ENCODE measurements around the gene GPC5.

Gene GPC5

DNA sequence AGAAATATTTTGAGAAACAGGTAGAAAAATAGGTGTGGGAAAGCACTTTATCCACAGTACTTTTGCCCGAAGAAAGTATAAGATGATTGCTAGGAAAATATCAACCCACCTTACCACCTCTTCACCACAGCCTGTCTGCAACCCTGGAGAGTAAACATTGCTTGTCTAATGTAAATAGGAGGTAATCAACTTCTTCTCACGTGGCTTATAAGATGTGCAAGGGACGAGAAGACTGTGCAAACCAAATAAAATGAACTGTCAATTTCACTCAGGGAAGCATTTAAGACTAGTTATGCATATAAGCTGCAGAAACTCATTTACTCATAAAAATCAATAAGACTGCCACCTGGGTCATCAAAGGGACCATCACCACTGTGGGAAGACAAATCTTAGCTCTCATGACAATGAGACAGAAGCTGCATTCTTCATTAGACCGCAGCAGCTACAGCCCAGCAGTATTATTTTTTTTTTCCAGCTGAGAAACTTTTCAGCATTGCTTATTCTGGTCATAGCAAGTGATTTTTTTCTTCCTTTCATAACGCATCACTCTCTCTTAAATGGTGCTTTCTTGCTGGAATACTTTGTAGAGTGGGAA is 1020.5 kb downstream of the GPC5 start:
- no peak overlapping the region for H2BK5ac ChIP-seq (ENCODE audit: low read depth, low read length, poor library complexity)
- no peak overlapping the region for H3K14ac ChIP-seq (ENCODE audit: low read length)
- no peak overlapping the region for H3K27ac ChIP-seq (ENCODE audit: low read depth, low read length)
- no peak overlapping the region for H3K9ac ChIP-seq (ENCODE audit: low read length)
- DNase-seq = no peak
- no peaks in the 10 kb centered on the region for H3K79me2 ChIP-seq (ENCODE audit: control insufficient read depth, insufficient read depth, low read length, poor library complexity)
- H3K23ac ChIP-seq (ENCODE audit: low read length) = no peak overlapping the region
- H4K91ac ChIP-seq (ENCODE audit: low read depth, low read length) = no peak overlapping the region
- H3K4me2 ChIP-seq (ENCODE audit: low read length) = no peak overlapping the region
- no peaks in the 10 kb centered on the region for H3K36me3 ChIP-seq (ENCODE audit: control insufficient read depth in 1 of 2, insufficient read depth in 2 of 2, low read length in 2 of 2)
- no peak overlapping the region for H2AK5ac ChIP-seq (ENCODE audit: low read length)
- H3K4me1 ChIP-seq (ENCODE audit: control insufficient read depth in 1 of 2, insufficient read depth in 2 of 2, low read length in 2 of 2) = no peaks in the 10 kb centered on the region
- no CpG with 5 or more reads among the region's 5 CpGs for WGBS (ENCODE audit: extremely low coverage, insufficient coverage, insufficient read length)
- H3K18ac ChIP-seq (ENCODE audit: low read length) = no peak overlapping the region
- no peak overlapping the region for H3K4ac ChIP-seq (ENCODE audit: low read depth, low read length)
- no peaks in the 10 kb centered on the region for H3K27me3 ChIP-seq (ENCODE audit: insufficient read depth, low read length)
- H4K12ac ChIP-seq (ENCODE audit: low read depth, low read length) = no peak overlapping the region
- H3K9me3 ChIP-seq (ENCODE audit: insufficient read depth, low read depth, low read length) = no peaks in the 10 kb centered on the region
- no peak overlapping the region for H4K8ac ChIP-seq (ENCODE audit: low read depth, low read length)
- no peak overlapping the region for H2BK120ac ChIP-seq (ENCODE audit: insufficient read depth, low read length, poor library complexity)
- H2AFZ ChIP-seq (ENCODE audit: insufficient read depth, low read length, poor library complexity) = no peak overlapping the region
- no peak overlapping the region for H2BK12ac ChIP-seq (ENCODE audit: low read length)
- no peak overlapping the region for H3K4me3 ChIP-seq (ENCODE audit: low read depth, low read length)
- H3K79me1 ChIP-seq (ENCODE audit: low read length) = no peaks in the 10 kb centered on the region

DNA sequence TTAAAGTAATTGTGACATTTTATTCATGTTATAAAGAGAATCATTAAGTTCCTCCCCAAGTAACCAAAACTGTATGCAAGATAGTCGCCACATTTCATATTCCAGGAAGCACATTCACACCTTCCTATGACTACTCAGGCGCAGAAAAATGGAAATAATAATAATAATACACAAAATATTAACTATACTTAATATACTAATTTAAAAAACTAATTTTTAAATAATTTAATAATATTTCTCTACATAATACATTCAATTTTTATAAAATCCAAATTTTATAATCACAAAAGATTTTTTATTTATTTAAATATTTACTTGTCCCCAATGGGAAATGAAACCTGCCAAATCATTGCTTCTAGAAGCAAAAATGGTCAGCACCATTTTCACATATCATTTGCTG is 1030.8 kb downstream of the GPC5 start:
- Histone ChIP-seq H2AFZ (ENCODE audit: insufficient read depth, low read length, poor library complexity) (no peak overlapping the region), H3K4me1 (ENCODE audit: control insufficient read depth in 1 of 2, insufficient read depth in 2 of 2, low read length in 2 of 2) (no peaks in the 10 kb centered on the region), H3K4me3 (ENCODE audit: low read depth, low read length) (no peak overlapping the region), H3K18ac (ENCODE audit: low read length) (no peak overlapping the region), H2BK5ac (ENCODE audit: low read depth, low read length, poor library complexity) (no peak overlapping the region), H3K23ac (ENCODE audit: low read length) (no peak overlapping the region), H4K91ac (ENCODE audit: low read depth, low read length) (no peak overlapping the region), H3K79me1 (ENCODE audit: low read length) (no peaks in the 10 kb centered on the region), H2BK120ac (ENCODE audit: insufficient read depth, low read length, poor library complexity) (no peak overlapping the region), H3K4ac (ENCODE audit: low read depth, low read length) (no peak overlapping the region), H3K9me3 (ENCODE audit: insufficient read depth, low read depth, low read length) (no peaks in the 10 kb centered on the region), H4K8ac (ENCODE audit: low read depth, low read length) (no peak overlapping the region), H4K12ac (ENCODE audit: low read depth, low read length) (no peak overlapping the region), H3K4me2 (ENCODE audit: low read length) (no peak overlapping the region), H2AK5ac (ENCODE audit: low read length) (no peak overlapping the region), H3K27ac (ENCODE audit: low read depth, low read length) (no peak overlapping the region), H3K79me2 (ENCODE audit: control insufficient read depth, insufficient read depth, low read length, poor library complexity) (no peaks in the 10 kb centered on the region), H3K9ac (ENCODE audit: low read length) (no peak overlapping the region), H3K27me3 (ENCODE audit: insufficient read depth, low read length) (no peaks in the 10 kb centered on the region), H2BK12ac (ENCODE audit: low read length) (no peak overlapping the region), H3K36me3 (ENCODE audit: control insufficient read depth in 1 of 2, insufficient read depth in 2 of 2, low read length in 2 of 2) (no peaks in the 10 kb centered on the region), H3K14ac (ENCODE audit: low read length) (no peak overlapping the region)
- DNase-seq = no peak
- no CpG with 5 or more reads among the region's 2 CpGs for WGBS (ENCODE audit: extremely low coverage, insufficient coverage, insufficient read length)

- no peak overlapping the region for H3K14ac ChIP-seq (ENCODE audit: low read length)
- DNase-seq = no peak
Observed at GRCh38 chr13:92433386-92433785, 1035.0 kb downstream of the GPC5 start.

GRCh38 chr13:92433963-92434362 is 1035.5 kb downstream of the GPC5 start:
- Histone ChIP-seq H2BK12ac (ENCODE audit: low read length) (no peak overlapping the region), H2AK5ac (ENCODE audit: low read length) (no peak overlapping the region), H3K9me3 (ENCODE audit: insufficient read depth, low read depth, low read length) (no peaks in the 10 kb centered on the region), H4K91ac (ENCODE audit: low read depth, low read length) (no peak overlapping the region), H3K36me3 (ENCODE audit: control insufficient read depth in 1 of 2, insufficient read depth in 2 of 2, low read length in 2 of 2) (no peaks in the 10 kb centered on the region), H2BK120ac (ENCODE audit: insufficient read depth, low read length, poor library complexity) (no peak overlapping the region), H4K8ac (ENCODE audit: low read depth, low read length) (no peak overlapping the region), H3K4me2 (ENCODE audit: low read length) (no peak overlapping the region), H3K9ac (ENCODE audit: low read length) (no peak overlapping the region), H3K79me1 (ENCODE audit: low read length) (no peaks in the 10 kb centered on the region), H3K4me3 (ENCODE audit: low read depth, low read length) (no peak overlapping the region), H3K27ac (ENCODE audit: low read depth, low read length) (no peak overlapping the region), H3K27me3 (ENCODE audit: insufficient read depth, low read length) (no peaks in the 10 kb centered on the region), H2AFZ (ENCODE audit: insufficient read depth, low read length, poor library complexity) (no peak overlapping the region), H4K12ac (ENCODE audit: low read depth, low read length) (no peak overlapping the region), H3K79me2 (ENCODE audit: control insufficient read depth, insufficient read depth, low read length, poor library complexity) (no peaks in the 10 kb centered on the region), H2BK5ac (ENCODE audit: low read depth, low read length, poor library complexity) (no peak overlapping the region), H3K4me1 (ENCODE audit: control insufficient read depth in 1 of 2, insufficient read depth in 2 of 2, low read length in 2 of 2) (no peaks in the 10 kb centered on the region), H3K23ac (ENCODE audit: low read length) (no peak overlapping the region), H3K18ac (ENCODE audit: low read length) (no peak overlapping the region), H3K4ac (ENCODE audit: low read depth, low read length) (no peak overlapping the region), H3K14ac (ENCODE audit: low read length) (no peak overlapping the region)
- WGBS (ENCODE audit: extremely low coverage, insufficient coverage, insufficient read length) = no CpG with 5 or more reads among the region's 1 CpG
- DNase-seq = no peak

More at GRCh38 chr13:92433386-92433785, 1035.0 kb downstream of the GPC5 start:
- Histone ChIP-seq H2BK12ac (ENCODE audit: low read length) (no peak overlapping the region), H4K91ac (ENCODE audit: low read depth, low read length) (no peak overlapping the region), H3K36me3 (ENCODE audit: control insufficient read depth in 1 of 2, insufficient read depth in 2 of 2, low read length in 2 of 2) (no peaks in the 10 kb centered on the region), H3K27ac (ENCODE audit: low read depth, low read length) (no peak overlapping the region), H2BK5ac (ENCODE audit: low read depth, low read length, poor library complexity) (no peak overlapping the region), H2BK120ac (ENCODE audit: insufficient read depth, low read length, poor library complexity) (no peak overlapping the region), H3K9ac (ENCODE audit: low read length) (no peak overlapping the region), H2AK5ac (ENCODE audit: low read length) (no peak overlapping the region), H4K8ac (ENCODE audit: low read depth, low read length) (no peak overlapping the region), H3K4ac (ENCODE audit: low read depth, low read length) (no peak overlapping the region), H3K23ac (ENCODE audit: low read length) (no peak overlapping the region), H3K79me1 (ENCODE audit: low read length) (no peaks in the 10 kb centered on the region), H3K9me3 (ENCODE audit: insufficient read depth, low read depth, low read length) (no peaks in the 10 kb centered on the region), H3K18ac (ENCODE audit: low read length) (no peak overlapping the region), H4K12ac (ENCODE audit: low read depth, low read length) (no peak overlapping the region), H3K4me1 (ENCODE audit: control insufficient read depth in 1 of 2, insufficient read depth in 2 of 2, low read length in 2 of 2) (no peaks in the 10 kb centered on the region), H3K79me2 (ENCODE audit: control insufficient read depth, insufficient read depth, low read length, poor library complexity) (no peaks in the 10 kb centered on the region), H3K27me3 (ENCODE audit: insufficient read depth, low read length) (no peaks in the 10 kb centered on the region), H3K4me2 (ENCODE audit: low read length) (no peak overlapping the region), H3K4me3 (ENCODE audit: low read depth, low read length) (no peak overlapping the region), H2AFZ (ENCODE audit: insufficient read depth, low read length, poor library complexity) (no peak overlapping the region)
- WGBS (ENCODE audit: extremely low coverage, insufficient coverage, insufficient read length) = 67% methylated on average over 1 of the region's 3 CpGs
